NK-92 (cell line): ENCODE measurements around the gene CHRDL2.
"Not testable (repeated sequence)": the region's sequence is repeated elsewhere in the genome, so short reads cannot be mapped to it uniquely, and the experiment has no call there.

Source experiments
- DNase-seq: peaks from one replicate; lab custom pipeline; 2025; ENCODE audit not compliant: unreplicated experiment; lab: John Stamatoyannopoulos, UW

CHRDL2 gene

DNA sequence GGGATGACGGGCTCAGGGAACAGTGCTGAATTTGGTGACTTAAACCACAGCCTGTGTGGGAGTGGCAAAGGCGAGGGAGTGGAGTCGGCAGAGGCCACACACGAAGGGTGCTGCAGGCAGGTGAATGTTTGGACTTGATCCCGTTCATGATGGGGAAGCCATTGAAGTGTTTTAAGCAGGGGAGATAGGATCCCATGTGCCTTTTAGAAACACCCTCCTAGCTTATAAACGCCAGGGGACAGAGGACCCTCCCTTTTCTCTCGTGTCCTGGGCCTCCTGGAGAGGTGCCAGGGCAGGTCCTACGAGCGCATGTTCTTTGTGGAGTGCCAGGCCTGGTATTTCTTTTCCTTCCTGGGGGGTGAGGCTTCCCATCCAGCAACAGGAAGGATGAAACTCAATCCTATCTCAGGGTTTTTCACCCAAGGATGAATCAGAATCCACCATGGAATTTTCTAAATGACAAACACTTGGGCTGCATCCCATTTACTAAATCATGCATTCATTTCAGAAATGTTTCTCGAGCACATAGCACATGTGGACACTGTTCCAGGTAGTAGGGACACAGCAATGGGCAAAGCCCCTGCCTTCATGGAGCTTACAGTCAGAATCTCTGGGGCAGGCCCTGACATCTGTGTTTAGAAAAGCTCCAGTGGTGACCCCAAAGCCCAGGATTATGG lies 59.6 kb downstream of the CHRDL2 start:
- no peak for DNase-seq

GRCh38 chr11:74670171-74670570 lies 61.1 kb downstream of the CHRDL2 start:
- DNase-seq, result no peak

DNA sequence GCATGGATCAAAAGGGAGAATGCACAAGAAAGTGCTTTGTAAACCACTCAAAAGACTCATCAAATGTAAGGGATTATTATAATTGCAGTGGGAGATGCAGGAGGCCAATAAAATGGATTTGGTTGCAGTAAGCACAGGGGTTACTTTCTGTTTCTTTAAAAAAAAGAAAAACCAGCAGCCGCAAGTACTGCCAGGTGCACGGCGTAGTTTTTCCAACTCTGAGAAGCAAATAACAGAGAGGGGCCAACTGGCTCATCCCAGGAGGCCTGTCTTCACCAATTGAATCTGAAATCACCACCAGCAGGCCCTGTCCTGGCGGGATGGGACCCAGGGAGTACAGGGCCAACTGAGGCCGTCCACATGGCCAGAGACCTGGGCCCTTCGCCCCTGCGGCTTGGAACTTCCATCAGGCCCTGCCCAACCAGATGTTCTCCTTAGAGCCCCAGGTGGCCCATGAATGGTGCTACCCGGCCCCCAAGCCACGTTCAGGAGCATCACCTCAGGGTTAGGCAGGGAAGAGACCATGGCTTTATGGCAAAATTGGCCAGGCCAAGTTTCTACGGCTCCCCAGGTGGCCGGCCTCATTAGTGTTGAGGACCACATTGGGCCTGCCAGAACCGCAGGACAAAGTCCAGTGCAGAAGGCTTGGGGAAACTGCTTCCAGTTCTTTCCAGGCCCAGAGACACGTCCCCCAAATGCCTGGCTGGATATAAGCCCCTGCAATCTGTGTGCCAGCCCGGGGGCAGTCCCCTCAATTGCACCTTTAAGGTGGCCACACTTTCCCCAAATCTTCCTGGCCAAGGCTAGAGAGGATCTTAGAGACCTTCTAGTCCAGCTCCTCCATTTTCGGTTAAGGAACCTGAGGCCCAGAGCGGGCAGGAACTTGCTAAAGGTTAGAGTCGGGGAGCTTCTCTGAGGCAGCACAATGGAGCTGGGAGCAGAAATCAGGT lies 61.7 kb downstream of the CHRDL2 start:
- DNase-seq, result no peak

- no peak for DNase-seq
These were observed 67.9 kb downstream of the CHRDL2 start for GRCh38 chr11:74663315-74663714.

GRCh38 chr11:74662487-74663103 lies 68.6 kb downstream of the CHRDL2 start:
- no peak for DNase-seq

- not testable (repeated sequence) for DNase-seq
These were observed 72.1 kb downstream of the CHRDL2 start for GRCh38 chr11:74659124-74659523.

DNA sequence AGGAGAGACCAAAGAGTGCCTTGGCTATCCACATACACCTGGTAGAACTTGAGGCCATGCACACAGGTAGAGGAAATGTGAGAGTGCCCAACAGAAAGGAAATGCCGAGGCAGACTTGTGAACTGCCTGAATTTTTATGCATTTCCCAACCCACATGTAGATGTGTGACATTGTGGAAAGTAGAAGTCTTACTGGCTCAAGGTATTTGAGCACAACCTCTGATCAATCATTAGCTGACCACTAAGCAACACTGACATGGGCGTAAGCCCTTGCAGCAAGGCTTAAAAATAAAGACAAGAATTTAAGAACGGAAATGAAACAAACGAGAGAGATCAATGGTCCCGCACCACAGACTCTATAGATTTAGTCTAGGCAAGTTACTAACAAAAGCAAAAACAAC lies 76.2 kb downstream of the CHRDL2 start:
- no peak for DNase-seq

- no peak for DNase-seq
These were observed 80.7 kb downstream of the CHRDL2 start for GRCh38 chr11:74650498-74650897.

DNA sequence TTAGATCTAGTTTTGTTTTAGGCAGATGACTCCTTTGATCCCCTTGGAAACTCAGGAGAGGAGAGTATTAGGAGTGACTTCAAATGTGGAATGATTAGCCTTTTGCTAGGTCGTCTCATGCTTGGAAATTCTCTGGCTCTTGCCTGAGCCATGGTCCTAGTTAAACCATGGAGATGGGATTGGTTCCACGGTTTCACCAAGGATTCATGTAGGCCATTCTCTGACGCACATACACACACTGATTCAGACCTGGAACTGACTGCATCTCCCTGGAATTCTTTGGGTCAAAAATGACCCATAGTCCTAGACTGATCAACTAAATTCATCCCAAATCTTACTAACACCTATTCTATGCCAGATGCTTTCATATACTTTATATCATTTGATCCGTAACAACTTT lies 82.3 kb downstream of the CHRDL2 start:
- no peak for DNase-seq

- no peak for DNase-seq
These were observed 83.4 kb downstream of the CHRDL2 start for GRCh38 chr11:74647831-74648230.

- no peak for DNase-seq
These were observed 83.8 kb downstream of the CHRDL2 start for GRCh38 chr11:74647404-74647803.

DNA sequence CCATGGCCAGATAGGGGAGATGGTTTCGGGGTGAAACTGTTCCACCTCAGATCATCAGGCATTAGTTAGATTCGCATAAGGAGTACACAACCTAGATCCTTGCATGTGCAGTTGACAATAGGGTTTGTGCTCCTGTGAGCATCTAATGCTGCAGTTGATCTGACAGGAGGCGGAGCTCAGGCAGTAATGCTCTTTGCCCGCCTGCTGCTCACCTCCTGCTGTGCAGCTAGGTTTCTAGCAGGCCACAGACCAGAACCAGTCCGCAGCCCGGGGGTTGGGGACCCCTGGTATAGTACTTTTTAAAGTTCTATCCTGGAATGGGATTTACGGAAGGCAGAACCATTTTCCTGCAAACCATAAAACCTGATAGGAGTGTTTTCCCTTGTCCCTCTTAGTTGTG lies 84.3 kb downstream of the CHRDL2 start:
- no peak for DNase-seq
